GM21717 (cell line): Measurements from ENCODE around the gene HACD4.

Experiments used
- ATAC-seq: cut with Tn5 transposase; IDR thresholded peaks from one replicate; pipeline ENCODE4 v1.9.1; 2021; ENCODE audit warnings: mild to moderate bottlenecking, moderate library complexity; ENCODE audit not compliant: unreplicated experiment

Gene HACD4, protein sequence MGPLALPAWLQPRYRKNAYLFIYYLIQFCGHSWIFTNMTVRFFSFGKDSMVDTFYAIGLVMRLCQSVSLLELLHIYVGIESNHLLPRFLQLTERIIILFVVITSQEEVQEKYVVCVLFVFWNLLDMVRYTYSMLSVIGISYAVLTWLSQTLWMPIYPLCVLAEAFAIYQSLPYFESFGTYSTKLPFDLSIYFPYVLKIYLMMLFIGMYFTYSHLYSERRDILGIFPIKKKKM

DNA sequence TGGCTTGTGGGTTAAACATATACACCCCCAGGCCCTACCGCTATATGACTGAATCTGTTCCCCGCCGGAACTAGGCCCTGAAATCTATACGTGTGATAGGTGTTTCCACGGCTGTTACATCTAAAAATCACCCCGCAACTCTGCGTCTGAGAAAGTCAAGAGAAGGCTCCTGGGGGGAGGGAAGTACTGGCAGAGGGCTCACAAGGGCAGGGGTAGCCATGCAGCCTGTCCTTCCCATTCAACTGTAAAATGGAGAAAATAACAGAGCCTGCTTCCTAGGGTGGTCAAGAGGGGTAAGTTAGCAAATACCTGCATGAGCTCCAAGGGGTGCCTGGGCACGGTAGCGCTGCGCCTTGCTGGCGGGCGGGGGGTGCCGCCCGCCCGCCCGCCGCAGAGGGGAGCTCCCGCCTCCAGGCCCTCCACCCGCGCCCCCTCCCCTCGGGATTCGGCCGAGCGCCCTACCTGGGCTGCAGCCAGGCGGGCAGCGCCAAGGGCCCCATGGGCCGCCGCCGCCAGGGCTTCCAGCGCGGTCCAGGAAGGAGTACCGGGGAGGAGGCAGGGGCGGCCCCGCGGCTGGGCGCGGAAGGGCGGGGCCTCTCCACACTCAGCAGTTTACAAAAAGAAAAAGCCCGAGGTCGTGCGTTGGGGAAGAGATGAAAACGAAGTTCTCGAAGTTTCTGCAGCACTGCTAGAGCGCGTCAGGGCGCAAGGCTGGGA is at the start of gene HACD4:
HACD4 (minus strand) TSS at position 550 of the 717 bp plus-strand sequence; CDS start at position 500, 50 bp downstream.
- ATAC-seq = peak; percentile 80

DNA sequence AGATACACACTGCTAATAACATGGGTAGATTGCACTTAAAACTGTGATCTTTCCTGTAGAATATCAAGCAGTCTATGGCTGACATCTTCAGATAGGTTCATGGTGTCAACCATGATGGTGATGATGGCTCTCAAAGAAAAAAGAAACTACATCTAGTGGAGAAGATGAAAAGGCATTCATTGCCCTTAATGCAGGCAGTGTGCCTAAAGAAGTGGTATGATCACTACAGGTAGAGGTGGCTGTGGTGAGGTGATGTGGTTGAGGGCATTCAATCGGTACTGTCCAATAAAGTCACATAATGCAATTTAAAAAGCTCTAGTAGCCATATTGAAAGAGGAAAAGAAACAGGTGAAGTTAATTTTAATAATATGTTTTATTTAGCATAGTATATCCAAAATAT is 49.4 kb upstream of the HACD4 start:
- no peak for ATAC-seq

DNA sequence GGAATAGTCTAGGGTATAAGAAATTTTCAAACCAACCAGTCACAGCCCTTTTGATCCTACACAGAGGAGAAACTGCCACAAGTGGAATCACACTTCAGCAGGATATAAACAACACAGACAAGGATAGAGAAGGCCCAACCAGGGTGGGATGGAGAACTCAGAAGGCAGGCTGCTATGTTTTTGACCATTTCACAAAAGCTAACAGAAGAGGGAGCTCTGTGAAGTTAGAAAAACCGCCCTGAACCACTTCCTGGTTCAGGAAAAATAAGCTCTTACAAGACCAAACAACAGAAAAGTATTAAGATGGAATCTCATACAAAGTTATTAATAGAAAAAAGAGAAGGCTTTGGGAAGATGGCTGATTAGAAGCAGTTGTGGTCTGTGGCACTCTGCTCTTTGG is 47.3 kb upstream of the HACD4 start:
- ATAC-seq = no peak

DNA sequence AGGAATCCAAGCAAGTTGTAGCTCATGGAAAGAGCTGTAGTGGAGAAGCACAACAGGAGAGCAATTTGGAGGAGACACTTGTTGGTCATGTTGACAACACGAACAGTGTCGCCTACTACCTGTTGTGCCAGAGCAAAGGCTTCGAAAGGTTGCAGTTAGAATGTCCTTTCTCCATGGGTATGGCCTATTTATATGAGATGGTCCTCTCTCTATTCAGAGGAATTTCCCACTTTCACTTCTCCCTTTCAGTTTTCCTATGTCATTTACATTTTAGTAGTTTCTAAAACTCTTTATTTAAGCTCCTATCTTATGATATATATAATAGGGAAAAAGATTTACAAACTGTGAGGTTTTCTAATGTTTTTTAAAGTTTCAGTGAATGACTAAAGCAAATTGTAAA is 46.3 kb upstream of the HACD4 start, which contains the start of gene IFNB1:
IFNB1 (minus strand) TSS at position 162 of the 400 bp plus-strand sequence; CDS start at position 89, 73 bp downstream.
- ATAC-seq = no peak

DNA sequence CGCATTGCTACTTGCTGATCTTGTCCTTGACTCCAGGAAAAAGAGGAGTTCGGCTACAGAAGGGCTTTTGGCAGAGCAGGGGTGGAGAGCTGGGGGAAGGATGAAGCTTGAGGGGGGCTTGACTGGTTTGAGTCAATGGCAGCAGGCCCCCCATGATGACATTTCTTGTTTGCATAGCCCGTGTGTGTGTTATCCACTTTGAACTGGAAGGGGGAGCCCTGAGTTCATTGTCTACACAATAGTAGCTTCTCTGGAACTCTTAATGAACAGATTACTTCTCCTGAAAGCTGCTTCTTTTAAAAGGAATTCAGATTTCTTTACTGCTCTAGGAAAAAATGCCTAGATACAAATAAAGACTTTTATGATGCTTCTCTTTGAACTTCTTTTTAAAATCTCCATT is 44.0 kb upstream of the HACD4 start:
- ATAC-seq = no peak

DNA sequence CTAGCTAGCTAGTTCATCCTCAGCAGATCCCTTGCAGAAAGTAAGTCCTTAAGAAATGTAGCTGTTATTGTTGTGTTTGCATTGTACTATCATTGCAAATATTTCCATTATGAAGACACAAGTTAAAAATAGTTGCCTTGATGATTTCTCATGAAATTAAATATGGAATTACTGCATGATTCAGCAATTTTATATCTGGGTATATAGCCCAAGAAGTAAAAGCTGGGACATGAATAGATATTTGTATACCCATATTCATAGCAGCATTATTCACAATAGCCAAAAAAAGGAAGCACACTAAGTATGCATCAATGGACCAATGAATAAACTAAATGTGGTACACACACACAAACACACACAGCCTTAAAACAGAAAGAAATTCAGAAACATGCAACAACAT is 39.5 kb upstream of the HACD4 start:
- ATAC-seq = no peak

DNA sequence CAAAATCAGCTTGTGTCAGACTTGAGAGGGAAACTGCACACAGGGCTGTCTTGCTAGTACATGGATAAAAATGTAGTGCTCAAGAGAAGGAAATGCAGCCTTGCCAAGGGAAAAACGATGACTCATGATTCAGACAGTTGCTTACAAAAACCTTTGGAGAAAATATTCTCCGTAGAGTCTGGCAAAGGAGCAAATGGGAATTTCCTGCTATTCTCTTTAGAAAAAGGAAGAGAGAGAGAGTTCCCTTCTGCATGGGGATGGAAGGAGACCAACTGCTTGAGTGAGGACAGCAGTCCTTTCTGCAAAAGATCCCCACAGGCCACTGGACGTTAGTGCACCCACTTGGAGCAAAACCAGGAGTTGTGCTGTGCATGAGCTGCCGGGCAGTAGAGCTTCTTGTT is 38.7 kb upstream of the HACD4 start:
- no peak for ATAC-seq

DNA sequence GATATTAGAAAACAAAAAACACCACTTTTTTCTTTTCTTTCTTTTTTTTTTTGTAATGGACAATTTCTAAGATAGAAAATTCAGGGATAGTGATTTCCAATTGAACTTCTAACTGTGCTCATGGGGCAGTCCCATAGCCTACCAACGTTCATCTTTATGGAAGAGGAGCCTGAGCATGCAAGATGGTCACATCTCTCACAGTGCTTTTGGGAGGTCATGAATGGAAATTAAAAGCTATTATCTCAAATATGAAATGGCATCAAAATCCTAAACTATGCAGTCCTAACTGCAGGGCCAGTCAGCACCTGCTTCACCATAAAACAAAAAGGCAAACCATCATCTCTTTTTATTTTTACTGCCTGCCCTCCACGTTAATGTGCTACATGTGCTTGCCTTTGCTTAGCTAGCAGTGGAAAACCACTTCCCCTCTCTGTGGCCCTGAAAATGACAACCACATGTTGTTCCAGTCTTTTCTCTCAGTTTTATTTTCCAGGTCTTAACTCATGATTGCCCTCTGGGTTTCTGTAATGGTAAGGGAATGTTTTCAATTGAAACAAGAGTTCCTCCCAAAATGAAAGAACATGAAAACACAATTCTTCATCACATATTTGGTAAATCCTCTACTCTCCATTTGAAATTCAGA is 29.6 kb upstream of the HACD4 start:
- peak; percentile 56 for ATAC-seq

DNA sequence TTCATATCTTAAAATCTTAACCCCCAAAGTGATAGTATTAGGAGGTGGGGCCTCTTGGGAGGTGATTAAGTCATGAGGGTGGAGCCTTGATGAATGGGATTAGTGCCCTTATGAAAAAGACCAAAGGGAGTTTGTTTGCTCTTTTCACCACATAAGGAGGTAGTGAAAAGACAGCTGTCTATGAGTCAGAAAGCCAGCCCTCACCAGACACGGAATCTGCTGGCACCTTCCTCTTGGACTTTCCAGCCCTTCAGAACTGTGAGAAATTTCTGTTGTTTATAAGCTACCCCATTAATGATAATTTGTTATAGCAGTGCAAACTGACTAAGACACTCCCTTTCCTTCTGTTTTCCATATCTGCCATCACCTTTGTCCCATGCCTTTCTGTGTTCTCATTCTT is 25.5 kb upstream of the HACD4 start:
- ATAC-seq = no peak

DNA sequence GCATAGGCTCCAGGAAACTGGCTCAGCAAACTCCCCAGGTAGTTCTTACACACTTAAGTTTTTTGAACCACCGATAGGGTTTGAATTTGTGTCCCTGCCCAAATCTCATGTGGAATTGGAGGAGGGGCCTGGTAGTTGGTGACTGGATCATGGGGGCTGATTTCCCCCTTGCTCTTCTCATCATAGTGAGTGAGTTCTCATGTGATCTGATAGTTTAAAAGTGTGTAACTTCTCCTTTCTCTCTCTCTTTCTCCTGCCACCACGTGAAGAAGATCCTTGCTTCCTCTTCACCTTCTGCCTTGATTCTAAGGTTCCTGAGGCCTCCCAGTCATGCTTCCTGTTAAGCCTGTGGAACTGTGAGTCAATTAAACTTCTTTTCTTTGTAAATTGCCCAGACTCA is 22.4 kb upstream of the HACD4 start:
- no peak for ATAC-seq

DNA sequence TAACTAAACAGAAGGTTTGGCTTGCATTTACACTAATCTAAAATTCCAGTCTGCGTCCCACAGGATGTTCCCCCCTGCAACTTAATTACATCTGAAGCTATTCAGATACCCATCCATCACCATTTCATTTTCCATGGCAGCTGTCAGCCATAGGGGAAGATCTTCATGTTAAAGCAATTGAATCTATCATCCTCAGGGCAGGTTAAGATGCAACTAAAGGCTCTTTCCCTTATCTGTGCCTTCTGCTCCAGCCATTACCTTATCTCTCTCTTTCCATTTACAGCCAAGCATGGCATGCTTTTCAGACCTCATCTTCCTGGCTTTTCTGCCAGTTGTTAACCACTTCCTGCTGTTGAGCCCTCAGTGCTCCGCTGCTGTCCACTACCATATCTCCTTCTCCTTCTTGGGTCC is 15.8 kb upstream of the HACD4 start:
- no peak for ATAC-seq

DNA sequence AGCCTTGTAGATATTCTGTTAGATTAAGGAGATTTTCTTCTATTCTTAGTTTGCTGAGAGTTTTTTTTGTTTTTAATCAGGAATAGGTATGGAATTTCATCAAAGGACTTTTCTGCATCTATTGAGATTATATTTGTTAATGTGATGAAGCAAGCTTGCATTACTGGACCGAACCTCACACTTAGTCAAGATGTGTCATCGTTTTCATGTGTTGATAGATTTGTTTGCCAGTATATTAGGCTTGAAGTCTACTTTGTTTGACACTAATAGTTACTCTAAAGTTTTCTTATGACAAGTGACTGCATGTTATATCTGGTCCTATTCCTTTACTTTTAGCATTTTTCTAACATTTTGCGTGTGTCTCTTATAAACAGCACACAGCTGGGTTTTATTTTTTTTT is 12.4 kb upstream of the HACD4 start:
- no peak for ATAC-seq

DNA sequence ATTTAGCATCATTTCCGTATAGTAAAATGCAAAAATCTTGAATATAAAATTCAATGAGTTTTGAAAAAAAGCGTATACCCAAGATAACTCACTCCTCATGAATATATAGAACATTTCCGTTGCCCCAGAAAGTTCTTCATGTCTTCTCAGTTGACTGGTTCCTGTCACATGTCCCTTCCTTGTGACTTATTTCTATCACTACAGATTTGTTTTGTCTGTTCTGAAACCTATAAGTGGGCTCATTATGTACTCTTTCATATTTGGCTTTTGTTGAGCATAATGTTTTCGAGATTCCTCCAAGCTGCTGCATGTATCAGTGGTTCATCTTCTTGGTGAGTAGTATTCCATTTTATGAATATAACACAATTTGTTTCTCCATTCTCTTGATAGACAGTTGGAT is 11.0 kb upstream of the HACD4 start:
- ATAC-seq = no peak

DNA sequence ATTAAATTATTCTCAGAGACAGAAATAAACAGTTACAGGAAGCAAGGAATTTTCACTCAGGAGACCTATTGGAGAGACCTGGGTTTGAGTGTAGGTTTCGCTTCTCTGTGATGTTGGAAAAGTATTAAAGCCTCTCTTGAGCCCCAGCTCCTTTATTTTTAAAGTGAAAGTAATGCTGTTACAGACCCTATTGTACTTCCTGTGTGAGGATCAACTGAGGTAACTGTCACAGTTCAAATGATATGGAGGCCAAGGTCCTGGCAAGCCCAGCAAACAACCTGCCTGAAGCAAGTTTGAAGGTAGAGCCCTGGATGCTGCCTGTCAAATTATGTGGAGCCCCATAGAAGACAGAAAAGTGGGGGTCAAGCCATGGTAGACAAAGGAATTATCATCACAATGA is 7.9 kb upstream of the HACD4 start:
- ATAC-seq = no peak

DNA sequence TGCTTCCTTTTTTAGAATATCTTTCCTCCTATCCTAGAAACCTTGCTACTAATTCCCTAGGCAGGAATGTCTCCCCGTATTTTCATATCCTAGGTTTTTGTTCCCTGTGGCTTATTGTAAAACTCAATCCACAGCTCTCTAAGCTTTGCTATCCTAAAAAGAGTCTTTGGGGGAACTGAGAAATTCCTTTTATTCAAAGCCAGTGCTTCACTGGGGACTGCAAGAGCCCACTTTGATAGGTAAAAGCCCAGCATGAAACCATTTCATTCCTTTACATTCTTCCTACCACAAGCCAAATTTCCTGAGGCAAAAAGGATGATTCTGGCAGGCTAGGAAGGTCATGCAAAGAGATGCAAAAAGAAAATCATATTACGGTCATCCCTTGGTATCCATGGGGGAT is 5.8 kb upstream of the HACD4 start:
- no peak for ATAC-seq

DNA sequence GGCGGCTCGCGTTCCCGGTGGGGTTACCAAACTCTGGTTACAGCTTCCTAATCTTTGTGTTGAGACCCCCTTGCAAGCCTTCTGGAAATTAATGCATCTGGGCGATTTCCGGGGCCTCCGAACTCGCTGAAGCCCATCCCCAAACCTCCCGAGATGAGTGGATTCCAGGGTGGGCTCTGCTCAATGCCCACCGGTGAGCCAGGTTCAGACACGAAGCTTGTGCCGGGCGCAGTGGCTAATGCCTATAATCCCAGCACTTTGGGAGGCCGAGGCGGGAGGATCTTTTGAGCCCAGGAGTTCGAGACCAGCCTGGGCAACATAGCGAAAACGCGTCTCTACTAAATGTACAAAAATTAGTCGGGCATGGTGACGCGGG is 356 bp upstream of the HACD4 start:
- no peak for ATAC-seq

DNA sequence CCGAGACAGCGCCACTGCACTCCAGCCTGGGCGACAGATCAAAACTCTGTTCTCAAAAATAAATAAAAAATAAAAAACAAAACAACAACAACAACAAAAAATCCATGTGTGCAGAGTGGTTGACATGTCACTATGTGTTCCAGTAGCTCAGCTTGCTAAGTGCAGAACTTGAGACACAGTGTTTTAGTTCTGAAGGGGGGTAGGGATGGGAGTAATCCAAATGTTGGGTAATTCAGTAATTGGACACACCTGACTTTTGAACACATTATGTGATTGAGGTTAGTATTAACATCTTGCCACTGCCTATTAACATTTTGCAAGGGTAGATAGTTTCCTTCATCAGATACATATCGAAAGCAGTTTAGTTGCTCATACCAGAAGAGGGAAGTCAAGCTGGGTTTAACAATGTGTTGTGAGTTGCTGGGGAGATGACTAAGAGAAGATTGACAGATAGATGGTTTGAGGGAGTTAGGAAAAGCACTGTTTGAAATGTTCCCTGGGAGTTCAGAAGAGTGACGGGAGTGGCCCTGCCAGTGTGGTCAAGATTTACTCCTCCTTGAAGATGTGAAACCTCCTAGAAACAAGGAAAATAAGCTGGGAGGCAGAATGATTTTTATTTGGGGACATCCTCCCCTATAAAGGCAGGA is 928 bp downstream of the HACD4 start:
- peak; percentile 66 for ATAC-seq

DNA sequence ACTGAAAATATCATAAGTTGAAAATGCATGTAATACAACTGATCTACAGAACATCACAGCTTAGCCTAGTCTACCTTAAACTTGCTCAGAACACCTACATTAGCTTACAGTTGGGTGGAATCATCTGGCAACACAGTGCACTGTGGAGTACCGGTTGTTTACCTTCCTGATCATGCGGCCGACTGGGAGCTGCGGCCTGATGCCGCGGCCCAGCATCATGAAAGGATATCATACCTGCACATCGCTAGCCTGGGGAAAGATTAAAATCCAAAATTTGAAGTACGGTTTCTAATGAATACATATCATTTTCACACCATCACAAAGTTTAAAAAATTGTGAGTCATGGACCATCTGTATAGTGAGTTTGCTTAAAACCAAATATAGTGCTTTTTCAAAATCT is 1.8 kb downstream of the HACD4 start:
- no peak for ATAC-seq

DNA sequence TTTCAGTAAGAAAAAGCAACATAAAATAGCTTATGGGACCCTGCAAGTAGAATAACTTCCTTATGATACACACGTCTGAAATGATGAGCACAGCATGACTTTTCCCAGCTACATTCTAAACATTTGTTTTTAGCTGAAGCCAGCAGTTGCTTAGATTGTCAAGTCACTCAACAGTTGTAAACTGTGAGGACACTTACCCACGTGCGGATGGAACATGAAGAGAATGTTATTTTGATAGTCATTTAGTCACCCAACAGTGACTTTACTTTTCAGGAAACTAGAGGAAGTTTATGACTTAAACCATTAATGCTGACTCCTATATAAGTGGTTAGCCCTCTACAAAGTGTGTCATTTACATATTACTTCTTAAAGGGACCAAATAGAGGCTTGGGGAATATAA is 3.0 kb downstream of the HACD4 start:
- no peak for ATAC-seq

DNA sequence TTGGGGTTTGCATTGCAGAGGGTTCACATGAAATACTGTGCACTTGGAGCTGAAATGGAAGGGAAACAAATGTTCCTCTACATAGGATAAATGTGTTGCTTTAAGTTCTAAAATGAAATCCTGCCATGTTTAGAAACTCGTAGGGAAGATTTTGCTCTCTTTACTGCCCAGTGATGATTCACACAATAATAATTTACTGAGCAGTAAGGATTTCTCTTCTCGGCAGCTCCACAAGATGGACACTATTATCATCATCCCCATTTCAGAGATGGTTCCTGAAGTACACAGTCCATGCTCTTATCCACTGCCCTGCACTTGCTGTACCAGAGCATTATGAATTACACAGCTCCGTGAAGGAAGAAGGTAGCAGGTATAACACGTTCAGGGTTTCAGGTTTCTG is 4.1 kb downstream of the HACD4 start:
- ATAC-seq = no peak

DNA sequence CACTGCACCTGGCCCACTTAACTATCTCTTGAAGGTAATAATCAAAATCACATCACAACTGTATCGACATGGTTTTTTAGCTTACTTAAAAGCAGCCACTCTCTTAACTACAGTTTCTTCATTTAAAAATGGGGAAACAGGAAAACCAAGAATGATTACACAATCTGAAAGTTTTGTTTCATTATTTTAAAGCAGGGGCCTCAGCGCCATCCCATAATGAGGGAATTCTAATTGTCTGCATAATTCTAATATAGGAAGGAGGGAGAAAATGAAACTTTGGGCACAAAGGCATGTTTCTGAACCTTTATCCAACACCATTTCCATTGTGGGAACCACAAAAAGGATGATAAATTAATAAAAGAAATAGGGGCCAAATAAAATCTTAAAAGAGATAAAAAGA is 7.6 kb downstream of the HACD4 start:
- ATAC-seq = no peak

DNA sequence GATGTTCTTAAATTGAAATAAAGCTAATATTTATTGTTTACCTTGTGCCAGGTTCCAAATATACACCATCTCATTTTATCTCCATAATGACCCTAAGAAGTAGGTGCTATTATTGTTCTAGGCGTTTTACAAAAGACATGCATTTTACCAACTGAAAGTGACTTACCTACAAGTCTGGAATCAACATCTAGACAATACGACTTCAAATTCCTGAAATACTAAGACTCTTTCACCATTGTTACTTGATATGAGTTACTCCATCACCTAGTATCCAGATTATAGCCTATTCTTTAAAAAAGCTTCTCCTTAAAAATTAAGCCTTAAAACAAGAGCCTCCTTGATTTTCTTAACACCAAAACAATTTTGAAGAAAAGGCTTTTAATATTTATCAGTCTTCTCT is 13.3 kb downstream of the HACD4 start:
- no peak for ATAC-seq
